ENCODE measurements around the gene GAB3. TPM values are rescaled to one million over a fixed set of nuclear protein-coding genes. Genes with fewer than 3 reads are reported as not detected.

GAB3 gene
- total RNA-seq, 1 experiment from 2014 or later = 0.69 TPM

GRCh38 chrX:154780968-154781367 lies 30.1 kb upstream of the GAB3 start (continued):
- TF ChIP-seq YY1 (IDR thresholded peaks at IDR 0.05; ENCODE audit: extremely low read depth, insufficient replicate concordance, low read depth, low read length) = no peak

GRCh38 chrX:154779261-154779660 lies 28.4 kb upstream of the GAB3 start:
- CTCF ChIA-PET = no interaction called here
- RAD21 ChIA-PET (ENCODE audit: low non-redundant PET in 1 of 2, low total read pairs in 2 of 2, uncharacterized antibody in 2 of 2, unreplicated experiment in 2 of 2) = no interaction called here

More at GRCh38 chrX:154779261-154779660, 28.4 kb upstream of the GAB3 start:
- no peaks in the 10 kb centered on the region for H4K20me1 ChIP-seq (ENCODE audit: insufficient read depth)
- H3K9ac ChIP-seq (ENCODE audit: low read length) = no peak overlapping the region
- DNase-seq (ENCODE audit: low read depth, low spot score) (no peak), ATAC-seq (no peak)
- no peaks in the 10 kb centered on the region for H3K27me3 ChIP-seq (ENCODE audit: insufficient read depth, low read length)
- H3K9me2 ChIP-seq (ENCODE audit: insufficient read depth) = no peaks in the 10 kb centered on the region
- H3K36me3 ChIP-seq (ENCODE audit: control insufficient read depth in 1 of 2, insufficient read depth in 2 of 2, low read length in 2 of 2) = peaks cover 4 to 19% of the 10 kb centered on the region in 2 experiments; a peak in 2 of 4 replicates
- H3K4me3 ChIP-seq (replicated peaks in 1 of 2; ENCODE audit: low read depth in 1 of 2, low read length in 2 of 2) = no peak overlapping the region
- intact Hi-C loops (cut with micrococcal nuclease) = no loop called here
- no peak overlapping the region for H3K4me2 ChIP-seq (ENCODE audit: low read length)
- no peak overlapping the region for H2AFZ ChIP-seq (ENCODE audit: low read depth, low read length, poor library complexity, severe bottlenecking)
- H3K4me1 ChIP-seq (ENCODE audit: control insufficient read depth in 1 of 2, insufficient read depth in 2 of 2, low read length in 2 of 2) = no peaks in the 10 kb centered on the region
- H3K79me2 ChIP-seq (ENCODE audit: insufficient read depth, low read length) = no peaks in the 10 kb centered on the region
- no peaks in the 10 kb centered on the region for H3K9me3 ChIP-seq (ENCODE audit: control insufficient read depth in 1 of 2, insufficient read depth in 1 of 2, low read depth in 1 of 2, low read length in 2 of 2)
- TF ChIP-seq EZH2 (IDR thresholded peaks at IDR 0.05) = no peak
- TF ChIP-seq SIN3A (IDR thresholded peaks at IDR 0.05; ENCODE audit: low read depth) = no peak
- no peak for TF ChIP-seq EGR1 (IDR thresholded peaks at IDR 0.05; ENCODE audit: low read depth)
- no peak for TF ChIP-seq POLR2A (IDR thresholded peaks at IDR 0.05; ENCODE audit: borderline replicate concordance, extremely low read depth, insufficient read depth, insufficient read length)
- TF ChIP-seq CTCF (IDR thresholded peaks at IDR 0.05 in 2 of 3, conservative IDR thresholded peaks at IDR 0.05 in 1 of 3; ENCODE audit: borderline replicate concordance in 1 of 3, insufficient read depth in 1 of 3, low read depth in 2 of 3, low read length in 2 of 3) = no peak
- no peak for TF ChIP-seq ZNF274 (IDR thresholded peaks at IDR 0.05; ENCODE audit: low read depth, low read length)
- no peak for TF ChIP-seq ATF3 (IDR thresholded peaks at IDR 0.05)
- no peak for TF ChIP-seq SRF (IDR thresholded peaks at IDR 0.05; ENCODE audit: low read depth)
- no peak for TF ChIP-seq RAD21 (IDR thresholded peaks at IDR 0.05; ENCODE audit: low read depth)
- TF ChIP-seq ZFX (IDR thresholded peaks at IDR 0.05) = no peak
- TF ChIP-seq EZH2phosphoT487 (IDR thresholded peaks at IDR 0.05; ENCODE audit: borderline replicate concordance) = no peak
- no peak for TF ChIP-seq CEBPB (IDR thresholded peaks at IDR 0.05; ENCODE audit: low read depth)
- TF ChIP-seq ZBTB33 (IDR thresholded peaks at IDR 0.05; ENCODE audit: extremely low read depth, insufficient replicate concordance, low read length) = no peak
- TF ChIP-seq ELF1 (IDR thresholded peaks at IDR 0.05; ENCODE audit: borderline replicate concordance, low read depth) = no peak
- no peak for TF ChIP-seq CBX3 (IDR thresholded peaks at IDR 0.05; ENCODE audit: low read depth)
- no peak for TF ChIP-seq POLR2AphosphoS5 (IDR thresholded peaks at IDR 0.05; ENCODE audit: low read depth, low read length)
- H3K27ac ChIP-seq (ENCODE audit: low read depth, low read length) = no peak overlapping the region
- no TSS peak for BruUV-seq (replicated peaks)
- POLR2A ChIA-PET = no interaction called here

All from HCT116 (cell line).